Lower lobe of right lung (tissue), 2 donors: ENCODE results near the gene SETD1B. TPM values are rescaled to one million over a fixed set of nuclear protein-coding genes. Genes with fewer than 3 reads are reported as not detected.
"Not testable (repeated sequence)": the region's sequence is repeated elsewhere in the genome, so short reads cannot be mapped to it uniquely, and the experiment has no call there.

Experiments
- ATAC-seq, 2 donors: fragments of 200-7000 bp; cut with Tn5 transposase; one replicate each; pipeline ENCODE4 v1.9.1; 2020 to 2022; ENCODE audit warnings: mild to moderate bottlenecking in 2 of 2, moderate library complexity in 2 of 2
- DNase-seq: peaks from one replicate; pipeline ENCODE4 v3.0.0-alpha.2; 2020
- H3K27ac ChIP-seq: fragments of 200-600 bp; one replicate; pipeline ENCODE4 v1.8.0; 2022
- H3K27me3 ChIP-seq: fragments of 200-600 bp; one replicate; pipeline ENCODE4 v1.8.0; 2022; ENCODE audit warnings: low read depth
- H3K36me3 ChIP-seq: fragments of 200-600 bp; one replicate; pipeline ENCODE4 v1.8.0; 2022; ENCODE audit warnings: mild to moderate bottlenecking
- H3K4me1 ChIP-seq: fragments of 200-600 bp; one replicate; pipeline ENCODE4 v1.8.0; 2022
- H3K4me3 ChIP-seq: fragments of 200-600 bp; one replicate; pipeline ENCODE4 v1.8.0; 2022; ENCODE audit warnings: mild to moderate bottlenecking
- H3K9me3 ChIP-seq: fragments of 200-600 bp; one replicate; pipeline ENCODE4 v1.8.0; 2022
- intact Hi-C: fragments of 100-400 bp; cut with DNase I; formaldehyde crosslinking; loops from one replicate; pipeline ENCODE4 v1.11.0; 2022
- total RNA-seq: library from RNA; stranded (reverse); fragmentation: NEBNext Ultra II Directional; extraction: Animal tissue kit (Norgen Biotek cat#: 25700); gene quantifications from one replicate; pipeline ENCODE4 v1.2.1, GENCODE V29; 2021
- TF ChIP-seq, protein P1 (sequence below): fragments of 200-600 bp; IDR thresholded peaks from one replicate; pipeline ENCODE4 v1.8.0; 2022; ENCODE audit warnings: antibody characterized with exemption, mild to moderate bottlenecking
- donor health status: DM: no; HTN: yes; CAD: no; lungs with severe emphysema.

Gene SETD1B
- total RNA-seq, 1 donor from 2014 or later = 19.7 TPM

DNA sequence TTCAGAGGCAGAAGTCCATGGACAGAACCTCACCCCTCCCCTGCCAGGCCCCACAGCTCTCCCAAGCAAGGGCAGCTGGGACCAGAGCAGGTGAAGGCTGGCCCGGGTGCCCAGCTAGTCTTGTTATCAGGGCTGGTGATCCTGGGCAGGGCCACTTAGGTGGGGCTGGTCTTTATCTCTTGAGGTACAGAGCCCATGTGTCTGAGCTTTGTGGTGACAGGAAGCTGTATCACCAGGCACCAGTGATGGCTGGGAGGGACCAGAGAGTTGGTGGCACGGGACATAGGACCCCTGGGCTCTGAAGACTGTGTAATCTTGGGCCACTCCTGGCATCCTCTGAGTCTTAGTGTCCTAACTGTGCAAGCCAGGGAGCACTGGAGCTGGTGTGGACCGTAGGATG lies 67.7 kb downstream of the SETD1B start:
- TF ChIP-seq, protein P1, sequence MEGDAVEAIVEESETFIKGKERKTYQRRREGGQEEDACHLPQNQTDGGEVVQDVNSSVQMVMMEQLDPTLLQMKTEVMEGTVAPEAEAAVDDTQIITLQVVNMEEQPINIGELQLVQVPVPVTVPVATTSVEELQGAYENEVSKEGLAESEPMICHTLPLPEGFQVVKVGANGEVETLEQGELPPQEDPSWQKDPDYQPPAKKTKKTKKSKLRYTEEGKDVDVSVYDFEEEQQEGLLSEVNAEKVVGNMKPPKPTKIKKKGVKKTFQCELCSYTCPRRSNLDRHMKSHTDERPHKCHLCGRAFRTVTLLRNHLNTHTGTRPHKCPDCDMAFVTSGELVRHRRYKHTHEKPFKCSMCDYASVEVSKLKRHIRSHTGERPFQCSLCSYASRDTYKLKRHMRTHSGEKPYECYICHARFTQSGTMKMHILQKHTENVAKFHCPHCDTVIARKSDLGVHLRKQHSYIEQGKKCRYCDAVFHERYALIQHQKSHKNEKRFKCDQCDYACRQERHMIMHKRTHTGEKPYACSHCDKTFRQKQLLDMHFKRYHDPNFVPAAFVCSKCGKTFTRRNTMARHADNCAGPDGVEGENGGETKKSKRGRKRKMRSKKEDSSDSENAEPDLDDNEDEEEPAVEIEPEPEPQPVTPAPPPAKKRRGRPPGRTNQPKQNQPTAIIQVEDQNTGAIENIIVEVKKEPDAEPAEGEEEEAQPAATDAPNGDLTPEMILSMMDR = no peak
- DNase-seq (no peak), ATAC-seq (no peak)
- Histone ChIP-seq H3K4me1 (no peaks in the 10 kb centered on the region), H3K27ac (no peak overlapping the region), H3K27me3 (no peaks in the 10 kb centered on the region), H3K4me3 (no peak overlapping the region), H3K9me3 (no peaks in the 10 kb centered on the region), H3K36me3 (no peaks in the 10 kb centered on the region)
- intact Hi-C loops = no loop called here

DNA sequence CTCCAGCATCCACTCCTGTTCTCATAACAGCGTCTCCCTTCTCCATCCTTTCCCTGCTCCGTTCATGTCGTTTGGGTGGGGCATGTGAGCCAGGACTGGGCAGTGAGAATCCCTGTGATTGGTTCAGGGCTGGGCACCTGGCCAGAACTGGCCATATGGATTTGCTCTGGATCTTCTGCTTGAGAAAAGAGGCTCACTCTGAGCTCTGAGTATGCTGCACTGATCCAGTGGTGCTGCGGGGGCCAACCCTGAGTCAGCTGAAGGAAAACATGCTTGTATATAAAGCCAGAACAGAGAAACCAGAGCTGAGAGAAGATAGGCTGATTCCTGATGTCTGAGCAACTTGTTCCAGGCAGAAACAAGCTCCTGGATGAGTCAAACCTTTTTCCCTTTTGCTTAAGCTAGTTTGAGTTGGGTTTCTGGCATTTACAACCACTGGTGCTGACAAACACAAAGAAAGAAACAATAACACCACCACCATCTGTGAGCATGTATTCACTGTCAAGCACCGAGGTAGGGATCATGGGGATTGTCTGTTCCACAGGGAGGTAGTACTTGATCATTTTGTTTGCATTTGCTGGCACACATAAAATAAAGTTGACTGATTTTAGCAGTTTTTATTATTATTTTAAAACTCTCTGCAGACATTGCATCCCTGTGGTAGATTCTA lies 68.9 kb downstream of the SETD1B start:
- Histone ChIP-seq H3K36me3 (no peaks in the 10 kb centered on the region), H3K4me3 (no peak overlapping the region), H3K9me3 (no peaks in the 10 kb centered on the region), H3K27me3 (no peaks in the 10 kb centered on the region), H3K27ac (peak overlapping the region; percentile 31), H3K4me1 (no peaks in the 10 kb centered on the region)
- ATAC-seq = peak; percentile 7 to 35
- TF ChIP-seq, protein P1 = no peak
- no peak for DNase-seq
- intact Hi-C loops = no loop called here

DNA sequence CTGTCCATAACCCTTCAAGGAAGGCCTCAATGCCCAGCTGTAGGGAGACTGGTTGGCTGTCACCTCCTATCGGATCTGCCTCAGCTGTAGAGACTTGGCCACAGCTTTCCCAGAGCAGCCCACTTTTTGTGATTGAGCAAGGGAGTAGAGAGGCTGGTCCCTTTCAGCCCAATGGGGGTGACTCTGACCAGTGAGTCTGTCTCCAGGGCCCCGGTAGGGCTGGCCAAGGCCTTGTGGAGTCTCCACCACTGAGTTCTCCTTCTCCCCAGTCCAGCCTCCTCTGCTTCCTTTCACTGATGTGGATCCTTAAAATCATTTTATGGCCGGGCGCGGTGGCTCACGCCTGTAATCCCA lies 69.4 kb downstream of the SETD1B start:
- Histone ChIP-seq H3K27ac (peak overlapping the region; percentile 31), H3K4me3 (no peak overlapping the region), H3K9me3 (no peaks in the 10 kb centered on the region), H3K4me1 (no peaks in the 10 kb centered on the region), H3K36me3 (no peaks in the 10 kb centered on the region), H3K27me3 (no peaks in the 10 kb centered on the region)
- TF ChIP-seq, protein P1 = no peak
- peak in 1 of 2 donors; percentile 50 for ATAC-seq
- no peak for DNase-seq
- intact Hi-C loops = no loop called here

DNA sequence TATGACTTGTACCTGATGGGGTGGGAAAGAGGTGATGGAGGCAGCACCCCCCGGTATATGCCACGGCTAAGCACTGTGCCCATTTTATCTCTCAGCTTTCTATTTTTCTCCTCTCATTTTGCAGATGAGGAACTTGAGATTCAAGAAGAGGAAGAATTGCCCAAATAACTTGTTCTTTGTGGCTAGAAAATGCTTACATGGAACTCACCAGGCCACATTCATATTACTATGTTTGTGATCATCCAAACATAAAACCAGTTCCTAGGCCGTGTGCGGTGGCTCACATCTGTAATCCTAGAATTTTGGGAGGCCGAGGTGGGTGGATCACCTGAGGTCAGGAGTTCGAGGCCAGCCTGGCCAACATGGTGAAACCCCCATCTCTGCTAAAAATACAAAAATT lies 70.3 kb downstream of the SETD1B start:
- H3K9me3 ChIP-seq = no peaks in the 10 kb centered on the region
- H3K27ac ChIP-seq = no peak overlapping the region
- DNase-seq (no peak), ATAC-seq (no peak)
- no peaks in the 10 kb centered on the region for H3K27me3 ChIP-seq
- TF ChIP-seq, protein P1 = no peak
- H3K36me3 ChIP-seq = no peaks in the 10 kb centered on the region
- intact Hi-C loops = no loop called here
- no peaks in the 10 kb centered on the region for H3K4me1 ChIP-seq
- H3K4me3 ChIP-seq = no peak overlapping the region

DNA sequence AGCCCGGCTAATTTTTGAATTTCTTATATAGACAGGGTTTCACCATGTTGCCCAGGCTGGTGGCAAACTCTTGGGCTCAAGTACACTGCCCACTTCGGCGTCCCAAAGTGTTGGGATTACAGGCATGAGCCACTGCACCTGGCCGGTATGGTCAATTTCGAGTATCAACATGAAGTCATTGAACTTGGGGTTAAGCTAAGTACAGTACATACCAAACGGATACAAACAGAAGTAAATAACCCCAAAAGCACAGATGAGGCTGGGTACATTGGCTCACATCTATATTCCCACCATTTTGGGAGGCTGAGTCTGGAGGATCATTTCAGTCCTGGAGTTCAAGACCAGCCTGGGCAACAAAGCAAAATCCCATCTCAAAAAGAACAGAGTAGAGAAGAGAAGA lies 71.8 kb downstream of the SETD1B start:
- intact Hi-C loops = no loop called here
- ATAC-seq = no peak
- no peak overlapping the region for H3K27ac ChIP-seq

DNA sequence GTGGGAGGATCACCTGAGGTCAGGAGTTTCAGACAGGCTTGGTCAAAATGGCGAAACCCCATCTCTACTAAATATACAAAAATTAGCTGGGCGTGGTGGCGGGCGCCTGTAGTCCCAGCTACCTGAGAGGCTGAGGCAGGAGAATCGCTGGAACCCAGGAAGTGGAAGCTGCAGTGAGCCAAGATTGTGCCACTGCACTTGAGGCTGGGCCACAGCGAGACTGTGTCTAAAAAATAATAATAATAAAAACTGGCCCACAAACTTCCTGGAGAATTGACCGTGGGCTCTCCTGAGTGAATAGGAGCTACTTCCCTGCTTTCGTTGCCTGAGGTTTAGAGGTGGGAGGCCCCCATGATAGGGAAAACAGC lies 72.3 kb downstream of the SETD1B start:
- DNase-seq, H3K27me3 ChIP-seq, ATAC-seq, intact Hi-C loops, H3K4me3 ChIP-seq, H3K36me3 ChIP-seq, H3K9me3 ChIP-seq, H3K27ac ChIP-seq, H3K4me1 ChIP-seq: not testable (repeated sequence)

More for the DNA sequence above, 71.8 kb downstream of the SETD1B start:
- Histone ChIP-seq H3K36me3 (no peaks in the 10 kb centered on the region), H3K4me1 (no peaks in the 10 kb centered on the region), H3K9me3 (no peaks in the 10 kb centered on the region), H3K4me3 (no peak overlapping the region), H3K27me3 (no peaks in the 10 kb centered on the region)
- DNase-seq = no peak
- TF ChIP-seq, protein P1 = no peak

Other genes starting within 250 kb of the SETD1B start
- gene KDM2B, start 223.0 kb upstream of the SETD1B start, total RNA-seq = 36.8 TPM
- gene ORAI1, start 177.5 kb upstream of the SETD1B start, total RNA-seq = 39.0 TPM
- gene MORN3, start 134.4 kb upstream of the SETD1B start, total RNA-seq = 2.1 TPM
- gene TMEM120B, start 91.3 kb upstream of the SETD1B start, total RNA-seq = 13.4 TPM
- 28.7 TPM for gene RHOF, start 10.3 kb upstream of the SETD1B start, total RNA-seq
- 2.5 TPM for gene HPD, start 54.9 kb downstream of the SETD1B start, total RNA-seq
- 36.6 TPM for gene PSMD9, start 84.8 kb downstream of the SETD1B start, total RNA-seq
- 8.2 TPM for gene CFAP251, start 114.6 kb downstream of the SETD1B start, total RNA-seq
- 6.4 TPM for gene BCL7A, start 217.9 kb downstream of the SETD1B start, total RNA-seq